Suprapubic skin (tissue), 4 donors: ENCODE results near the gene MGAT5. TPM values are rescaled to one million over a fixed set of nuclear protein-coding genes. Genes with fewer than 3 reads are reported as not detected.

Source experiments
- DNase-seq, 2 donors: peaks; one replicate each; pipeline ENCODE4 v3.0.0-alpha.2; 2019; ENCODE audit warnings: low spot score in 2 of 2
- H3K27ac ChIP-seq: fragments of 200-600 bp; sonication (generic); one replicate; pipeline ENCODE4 v1.5.1; 2019
- H3K27me3 ChIP-seq: fragments of 200-600 bp; sonication (generic); one replicate; pipeline ENCODE4 v1.5.1; 2019
- H3K36me3 ChIP-seq: fragments of 200-600 bp; sonication (generic); one replicate; pipeline ENCODE4 v1.5.1; 2019
- H3K4me1 ChIP-seq: fragments of 200-600 bp; sonication (generic); one replicate; pipeline ENCODE4 v1.5.1; 2019
- H3K4me3 ChIP-seq: fragments of 200-600 bp; sonication (generic); one replicate; pipeline ENCODE4 v1.5.1; 2019; ENCODE audit warnings: mild to moderate bottlenecking
- H3K9me3 ChIP-seq: fragments of 200-600 bp; sonication (generic); one replicate; pipeline ENCODE4 v1.5.1; 2019
- CTCF ChIP-seq, 2 donors: fragments of 200-600 bp in 1 of 2; fragments of 450-650 bp in 1 of 2; sonication (generic) in 1 of 2; IDR thresholded peaks; one replicate each; pipeline ENCODE4 v1.5.1; 2016 to 2019; ENCODE audit warnings: antibody characterized with exemption in 2 of 2, mild to moderate bottlenecking in 1 of 2, moderate library complexity in 1 of 2
- EP300 ChIP-seq: sonication (generic); formaldehyde crosslinking; IDR thresholded peaks from one replicate; pipeline ENCODE4 v1.6.1; 2017; ENCODE audit warnings: antibody characterized with exemption
- POLR2A ChIP-seq, 2 donors: fragments of 450-650 bp; IDR thresholded peaks; one replicate each; pipeline ENCODE4 v1.6.1; 2017; ENCODE audit warnings: antibody characterized with exemption in 2 of 2, mild to moderate bottlenecking in 2 of 2, moderate library complexity in 2 of 2
- POLR2AphosphoS5 ChIP-seq, 3 donors: sonication (generic); formaldehyde crosslinking; IDR thresholded peaks; one replicate each; pipeline ENCODE4 v1.6.1; 2017; ENCODE audit warnings: antibody characterized with exemption in 3 of 3
- WGBS: methylation state at CpG from one replicate; pipeline ENCODE4 v1.1.5; 2018; 5-methylcytosine and 5-hydroxymethylcytosine counted together
- total RNA-seq, 4 donors: library from RNA; depleted of rRNA; stranded (reverse); fragments of >200 nt; gene quantifications; one replicate each; pipeline ENCODE4 v1.1.0, GENCODE V29; 2016

The MGAT5 gene
- total RNA-seq, 4 donors from 2014 or later, result 16.9 to 42.1 (median 32.9) TPM

GRCh38 chr2:134500211-134500935 is 246.5 kb downstream of the MGAT5 start:
- H3K4me3 ChIP-seq, result no peak overlapping the region
- H3K4me1 ChIP-seq, result no peaks in the 10 kb centered on the region
- WGBS, result 62% methylated on average over 9 of the region's 9 CpGs
- H3K27me3 ChIP-seq, result no peaks in the 10 kb centered on the region
- H3K27ac ChIP-seq, result no peak overlapping the region
- TF ChIP-seq POLR2A (IDR thresholded peaks at IDR 0.05) (no peak), EP300 (no peak), CTCF (IDR thresholded peaks at IDR 0.05) (no peak), POLR2AphosphoS5 (IDR thresholded peaks at IDR 0.05) (no peak)
- no peak for DNase-seq
- no peaks in the 10 kb centered on the region for H3K9me3 ChIP-seq
- H3K36me3 ChIP-seq, result no peaks in the 10 kb centered on the region

- no peaks in the 10 kb centered on the region for H3K36me3 ChIP-seq
- DNase-seq, result no peak
- no peaks in the 10 kb centered on the region for H3K9me3 ChIP-seq
- no peak overlapping the region for H3K4me3 ChIP-seq
- 89% methylated on average over 6 of the region's 6 CpGs for WGBS
- no peak overlapping the region for H3K27ac ChIP-seq
- TF ChIP-seq POLR2A (IDR thresholded peaks at IDR 0.05), result no peak
- no peaks in the 10 kb centered on the region for H3K4me1 ChIP-seq
- no peaks in the 10 kb centered on the region for H3K27me3 ChIP-seq
Observed at GRCh38 chr2:134501476-134502091, 247.7 kb downstream of the MGAT5 start.

DNA sequence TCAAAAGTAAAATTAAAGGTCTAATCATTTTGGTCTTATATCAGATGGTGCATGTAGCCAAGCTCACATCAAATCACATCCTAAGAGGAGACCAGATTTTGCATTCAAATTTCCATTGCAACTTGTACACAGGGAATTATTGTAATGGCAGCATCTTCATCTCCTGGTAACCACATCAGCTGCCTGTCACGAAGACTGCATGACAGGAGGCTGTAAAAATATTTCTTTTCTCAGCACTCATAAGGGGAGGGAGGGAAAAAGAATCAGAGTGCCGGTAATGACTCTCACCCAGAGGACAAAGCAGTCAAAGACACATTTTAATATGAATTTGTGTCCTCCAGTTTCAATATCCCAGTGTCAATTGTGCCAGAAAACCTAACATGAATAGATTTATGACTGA is 248.2 kb downstream of the MGAT5 start:
- 40% methylated on average over 2 of the region's 2 CpGs for WGBS
- Histone ChIP-seq H3K27me3 (no peaks in the 10 kb centered on the region), H3K9me3 (no peaks in the 10 kb centered on the region), H3K36me3 (no peaks in the 10 kb centered on the region), H3K4me3 (no peak overlapping the region), H3K27ac (no peak overlapping the region), H3K4me1 (no peaks in the 10 kb centered on the region)
- DNase-seq, result no peak
- TF ChIP-seq POLR2A (IDR thresholded peaks at IDR 0.05) (no peak), CTCF (IDR thresholded peaks at IDR 0.05) (no peak), POLR2AphosphoS5 (IDR thresholded peaks at IDR 0.05) (no peak), EP300 (no peak)
